ENCODE results near the gene LCAT.

DNA sequence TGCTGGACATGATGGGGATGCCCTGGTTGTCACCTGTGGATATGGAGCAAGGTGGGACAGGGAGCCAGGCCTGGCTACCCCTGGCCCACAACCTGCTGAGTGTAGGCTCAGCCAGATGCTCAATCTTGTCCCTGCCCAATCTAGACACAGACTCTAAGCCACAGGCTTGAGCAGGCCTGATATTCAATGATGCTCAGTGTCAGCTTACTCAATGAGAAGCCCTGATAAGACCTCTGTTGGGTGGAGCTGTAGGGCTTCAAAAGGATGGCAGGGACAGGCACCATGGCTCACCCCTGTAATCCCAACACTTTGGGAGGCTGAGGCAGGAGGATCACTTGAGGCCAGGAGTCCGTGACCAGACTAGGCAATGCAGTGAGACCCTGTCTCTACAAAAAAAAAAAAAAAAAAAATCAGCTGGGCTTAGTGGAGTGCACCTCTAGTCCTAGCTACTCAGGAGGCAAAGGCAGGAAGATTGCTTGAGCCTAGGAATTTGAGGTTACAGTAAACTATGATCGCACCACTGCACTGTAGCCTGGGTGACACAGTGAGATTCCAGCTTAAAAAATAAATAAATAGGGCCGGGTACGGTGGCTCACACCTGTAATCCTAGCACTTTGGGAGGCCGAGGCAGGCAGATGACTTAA is 3.4 kb downstream of the LCAT start:
- TF ChIP-seq, protein P1, sequence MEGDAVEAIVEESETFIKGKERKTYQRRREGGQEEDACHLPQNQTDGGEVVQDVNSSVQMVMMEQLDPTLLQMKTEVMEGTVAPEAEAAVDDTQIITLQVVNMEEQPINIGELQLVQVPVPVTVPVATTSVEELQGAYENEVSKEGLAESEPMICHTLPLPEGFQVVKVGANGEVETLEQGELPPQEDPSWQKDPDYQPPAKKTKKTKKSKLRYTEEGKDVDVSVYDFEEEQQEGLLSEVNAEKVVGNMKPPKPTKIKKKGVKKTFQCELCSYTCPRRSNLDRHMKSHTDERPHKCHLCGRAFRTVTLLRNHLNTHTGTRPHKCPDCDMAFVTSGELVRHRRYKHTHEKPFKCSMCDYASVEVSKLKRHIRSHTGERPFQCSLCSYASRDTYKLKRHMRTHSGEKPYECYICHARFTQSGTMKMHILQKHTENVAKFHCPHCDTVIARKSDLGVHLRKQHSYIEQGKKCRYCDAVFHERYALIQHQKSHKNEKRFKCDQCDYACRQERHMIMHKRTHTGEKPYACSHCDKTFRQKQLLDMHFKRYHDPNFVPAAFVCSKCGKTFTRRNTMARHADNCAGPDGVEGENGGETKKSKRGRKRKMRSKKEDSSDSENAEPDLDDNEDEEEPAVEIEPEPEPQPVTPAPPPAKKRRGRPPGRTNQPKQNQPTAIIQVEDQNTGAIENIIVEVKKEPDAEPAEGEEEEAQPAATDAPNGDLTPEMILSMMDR (IDR thresholded peaks at IDR 0.05): no peak
- TF ChIP-seq POLR2A (IDR thresholded peaks at IDR 0.05): no peak
